ENCODE measurements around the gene KRT28.
"Not testable (repeated sequence)": the region's sequence is repeated elsewhere in the genome, so short reads cannot be mapped to it uniquely, and the experiment has no call there.

The KRT28 gene

DNA sequence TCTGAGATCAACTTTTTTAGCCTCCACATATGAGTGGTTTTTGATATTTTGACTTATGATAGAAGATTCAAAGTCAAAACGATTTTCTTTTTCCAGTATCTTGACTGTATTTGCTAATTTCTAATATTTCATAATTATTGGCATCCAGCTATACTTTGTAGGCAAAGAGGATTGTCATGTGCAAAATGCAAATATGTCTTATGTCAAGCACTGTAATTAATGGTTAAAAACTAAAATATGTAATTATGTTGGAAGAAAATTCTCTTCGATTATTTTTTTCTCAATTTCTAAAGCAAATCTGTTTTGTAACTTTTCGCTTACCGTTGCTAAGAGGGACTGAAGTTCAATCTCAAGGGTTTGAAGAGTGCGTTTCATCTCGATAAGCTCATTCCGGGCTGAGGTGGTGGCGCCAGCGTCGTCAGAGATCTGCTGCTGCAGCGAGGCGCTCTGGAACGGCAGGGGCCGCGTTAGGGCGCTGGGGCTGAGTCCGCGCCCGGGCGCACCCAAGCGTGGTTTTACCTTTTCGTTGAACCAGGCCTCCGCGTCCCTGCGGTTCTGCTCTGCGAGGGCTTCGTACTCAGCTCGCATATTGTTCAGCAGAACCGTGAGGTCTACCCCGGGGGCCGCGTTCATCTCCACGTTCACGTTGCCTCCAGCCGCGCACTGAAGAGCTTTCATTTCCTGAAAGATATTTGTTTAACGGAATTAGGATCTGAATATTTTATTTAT is 20.4 kb downstream of the KRT28 start:
- DNase-seq (ENCODE audit: low read depth in 1 of 2, low spot score in 1 of 2) = no peak

DNA sequence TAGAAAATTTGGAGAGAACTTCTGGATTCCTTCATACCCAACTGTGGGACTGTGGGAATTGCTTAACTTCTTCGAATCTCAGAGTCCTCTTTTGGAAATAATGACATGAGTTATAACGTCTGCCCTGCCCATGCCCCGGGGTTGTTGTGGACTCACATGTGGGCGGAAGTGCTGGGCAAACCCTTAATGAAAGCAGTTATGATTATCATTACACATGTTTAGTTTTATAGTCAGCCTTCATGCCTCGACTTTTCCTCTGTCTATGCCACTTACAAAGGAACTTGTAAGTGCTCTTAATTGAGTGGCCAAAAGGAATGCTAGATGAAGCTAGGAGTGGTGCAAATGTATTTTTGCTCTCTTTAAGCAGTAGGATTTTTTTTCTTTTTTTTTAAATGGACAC is 21.3 kb downstream of the KRT28 start:
- DNase-seq (ENCODE audit: low read depth in 1 of 2, low spot score in 1 of 2) = no peak

DNA sequence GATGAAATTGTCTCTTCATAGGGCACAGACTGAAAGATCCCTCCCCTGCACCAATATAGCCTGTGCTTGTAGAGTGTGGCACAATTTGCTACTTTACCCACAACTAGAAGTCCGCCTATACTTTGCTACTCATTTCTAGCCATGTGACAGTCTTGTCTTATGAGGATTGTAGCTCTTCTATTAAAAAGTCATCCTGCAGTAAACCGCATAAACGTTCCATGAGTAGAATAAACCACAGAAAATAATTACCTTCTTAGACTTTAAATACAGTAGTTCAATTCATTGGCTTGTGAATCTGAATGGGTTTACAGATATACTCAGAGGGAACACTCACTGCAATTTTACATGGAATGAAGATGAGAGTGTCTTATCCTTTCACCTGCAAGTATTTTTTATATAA is 21.8 kb downstream of the KRT28 start:
- no peak for DNase-seq (ENCODE audit: low read depth in 1 of 2, low spot score in 1 of 2)

DNA sequence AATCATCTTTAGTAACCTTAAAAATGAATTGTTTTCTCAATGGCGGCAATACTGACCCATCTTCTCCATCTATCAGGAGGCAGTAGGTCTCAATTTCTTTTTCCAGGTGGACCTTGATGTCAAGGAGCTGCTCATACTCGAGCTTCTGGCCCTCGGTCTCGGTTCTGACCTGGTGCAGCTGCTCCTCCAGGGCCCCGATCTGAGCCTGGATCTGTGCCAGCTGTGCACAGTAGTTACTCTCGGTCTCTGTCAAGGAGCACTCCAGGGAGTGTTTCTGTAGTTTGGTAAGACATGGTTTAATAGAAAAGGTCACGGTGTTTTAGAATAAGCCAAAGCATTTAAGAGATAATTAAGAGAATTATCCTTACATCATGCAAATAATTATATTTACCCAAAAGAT is 22.3 kb downstream of the KRT28 start:
- no peak for DNase-seq (ENCODE audit: low read depth in 1 of 2, low spot score in 1 of 2)

DNA sequence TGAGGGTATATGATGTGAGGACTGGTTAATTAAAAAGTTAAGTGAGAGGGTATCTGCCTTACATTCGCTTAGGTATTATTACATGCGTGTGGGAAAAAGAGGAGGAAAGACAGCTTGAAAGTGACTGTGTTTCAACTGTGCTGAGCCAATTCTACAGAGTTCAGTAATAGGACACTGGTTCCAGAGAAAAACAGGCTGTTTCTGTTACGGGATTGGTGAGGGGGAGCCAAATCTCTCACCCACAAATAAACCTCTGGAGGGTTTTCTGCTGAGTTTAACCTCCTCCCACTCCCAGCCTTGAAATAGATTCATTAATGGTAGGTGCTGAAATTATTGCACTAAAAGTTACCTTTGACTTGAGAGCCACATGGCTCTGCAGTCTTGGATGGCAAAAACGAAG is 23.8 kb downstream of the KRT28 start:
- no peak for DNase-seq (ENCODE audit: low read depth in 1 of 2, low spot score in 1 of 2)

DNA sequence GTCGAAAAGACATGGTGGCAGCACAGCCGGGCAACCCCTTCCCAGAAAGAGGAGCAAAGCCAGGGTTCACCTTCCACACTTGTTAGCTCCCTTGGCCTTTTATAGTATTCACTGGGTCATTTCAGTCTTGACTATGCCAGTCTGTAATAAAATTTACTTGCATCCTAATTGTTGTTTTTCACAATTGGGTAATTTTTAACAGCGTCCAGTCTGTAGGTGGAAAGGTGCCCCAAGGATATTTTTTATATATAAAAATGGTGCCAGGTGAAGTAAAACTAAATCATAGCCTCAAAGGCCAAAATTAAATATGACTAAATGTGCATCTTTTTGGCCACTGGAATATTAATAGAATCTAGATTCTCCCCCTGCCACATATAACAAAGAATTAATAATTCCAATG is 27.7 kb downstream of the KRT28 start, which contains the start of gene KRT26:
Gene KRT26 (minus strand): TSS at position 101 of the 400 bp plus-strand sequence. CDS start 88 bp downstream, at position 13.
- no peak for DNase-seq (ENCODE audit: low read depth in 1 of 2, low spot score in 1 of 2)

DNA sequence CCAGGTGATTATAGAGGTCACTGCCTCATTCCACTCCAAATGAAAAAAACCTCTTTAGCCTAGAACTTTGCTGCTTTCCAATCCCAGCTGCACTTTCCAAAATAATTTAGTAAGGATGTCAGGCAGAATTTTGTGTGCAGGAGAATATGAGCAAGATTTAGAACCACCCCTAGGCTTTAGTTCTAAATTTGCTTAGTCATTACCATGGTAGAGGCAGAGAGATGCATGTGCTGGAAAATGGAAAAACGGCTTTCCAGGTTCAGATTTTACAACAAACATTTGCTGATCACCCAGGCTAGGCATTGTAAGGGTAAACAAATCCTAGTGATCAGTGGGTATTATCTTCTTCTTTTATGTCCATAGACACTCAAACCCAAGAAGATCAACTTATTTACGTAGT is 34.1 kb downstream of the KRT28 start:
- DNase-seq (ENCODE audit: low read depth in 1 of 2, low spot score in 1 of 2) = no peak

DNA sequence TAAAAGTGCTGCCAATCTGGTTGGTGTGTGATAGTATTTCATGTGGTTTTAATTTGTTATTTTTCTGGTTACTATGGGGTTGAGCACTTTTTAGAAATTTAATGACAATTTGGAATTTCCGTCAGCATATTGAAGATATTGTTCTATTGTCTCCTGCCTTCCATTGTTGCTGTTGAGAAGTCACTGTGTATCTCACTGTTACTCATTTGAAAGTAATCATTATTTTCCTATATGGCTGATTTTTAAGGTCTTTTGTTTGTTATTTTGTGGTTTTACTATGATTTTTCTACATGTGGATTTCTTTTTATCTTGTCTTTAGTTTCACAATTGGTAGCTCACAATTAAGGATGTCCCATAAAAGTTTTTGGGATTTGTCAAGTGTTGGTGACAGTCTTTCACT is 36.0 kb downstream of the KRT28 start:
- no peak for DNase-seq (ENCODE audit: low read depth in 1 of 2, low spot score in 1 of 2)

DNA sequence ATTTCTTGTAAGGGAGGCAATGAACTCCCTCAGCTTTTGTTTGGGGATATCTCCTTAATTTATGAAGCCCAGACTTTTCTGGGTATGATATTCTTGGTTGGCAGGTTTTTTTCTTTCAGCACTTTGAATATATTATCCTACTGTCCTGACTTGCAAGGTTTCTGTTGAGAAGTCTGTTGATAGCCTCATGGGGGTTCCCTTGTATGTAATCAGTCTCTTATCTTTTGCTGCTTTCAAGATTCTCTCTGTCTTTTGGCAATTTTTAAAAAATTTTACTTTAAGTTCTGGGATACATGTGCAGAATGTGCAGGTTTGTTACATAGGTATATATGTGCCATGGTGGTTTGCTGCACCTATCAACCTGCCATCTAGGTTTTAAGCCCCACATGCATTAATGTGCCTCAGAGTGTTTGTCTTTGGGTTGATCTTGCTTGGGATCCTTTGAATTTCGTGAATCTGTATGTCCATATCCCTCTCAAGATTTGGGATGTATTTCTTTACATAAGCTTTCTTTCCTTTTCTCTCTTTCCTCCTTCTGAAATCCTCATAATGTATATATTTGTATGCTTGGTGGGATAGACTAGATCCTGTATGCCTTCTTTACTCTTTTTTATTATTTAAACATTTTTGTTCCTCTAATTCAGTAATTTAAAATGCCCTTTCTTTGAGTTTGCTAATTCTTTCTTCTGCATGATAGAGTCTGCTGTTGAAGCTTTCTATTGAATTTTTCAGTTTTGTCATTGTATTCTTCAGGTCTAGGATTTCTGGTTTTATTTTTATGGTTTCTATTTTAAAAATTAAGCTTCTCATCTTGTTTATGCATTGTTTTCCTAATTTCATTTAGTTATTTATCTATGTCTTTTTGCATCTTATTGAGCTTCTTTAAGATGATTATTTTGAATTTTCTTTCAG is 39.4 kb downstream of the KRT28 start:
- DNase-seq (ENCODE audit: low read depth in 1 of 2, low spot score in 1 of 2) = no peak

DNA sequence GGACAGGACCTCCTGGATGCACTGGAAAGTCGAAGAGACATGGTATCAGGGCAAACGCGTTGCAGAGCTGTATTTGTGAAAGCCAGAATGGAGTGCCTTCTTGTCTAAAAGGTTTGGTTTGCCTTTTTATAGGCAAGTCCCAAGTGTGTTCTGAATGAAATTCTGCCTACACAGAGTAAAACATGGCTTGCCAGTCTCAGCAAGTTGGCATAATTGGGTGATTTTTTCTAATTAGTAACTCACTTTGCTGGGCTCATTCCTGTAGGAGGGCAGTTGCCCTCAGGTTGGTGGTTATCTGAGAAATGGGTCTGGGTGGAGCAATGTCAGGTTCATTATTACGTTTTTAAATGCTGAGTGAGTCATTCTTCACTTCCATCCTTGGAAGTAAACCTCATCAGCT is 44.5 kb downstream of the KRT28 start, which contains the start of gene KRT25:
Gene KRT25 (minus strand): TSS at position 101 of the 400 bp plus-strand sequence. CDS start 60 bp downstream, at position 41.
- DNase-seq (ENCODE audit: low read depth in 1 of 2, low spot score in 1 of 2) = no peak

DNA sequence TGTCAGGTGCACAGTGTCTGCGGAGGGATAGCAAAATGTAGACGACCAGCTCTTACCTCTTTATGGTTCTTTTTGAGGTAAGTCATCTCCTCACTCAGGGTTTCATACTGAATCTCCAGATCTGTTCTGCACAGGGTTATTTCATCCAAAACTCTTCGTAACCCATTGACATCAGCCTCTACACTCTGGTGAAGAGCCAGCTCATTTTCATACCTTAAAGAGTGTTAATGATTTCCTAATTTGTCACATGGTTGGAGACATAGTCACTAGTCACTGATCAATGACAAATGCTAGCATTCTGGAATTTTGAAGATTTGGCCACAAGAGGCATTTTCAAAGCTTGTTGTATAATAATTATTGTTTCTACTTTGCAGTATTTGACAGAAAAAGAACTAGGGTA is 46.0 kb downstream of the KRT28 start:
- DNase-seq (ENCODE audit: low read depth in 1 of 2, low spot score in 1 of 2) = no peak

DNA sequence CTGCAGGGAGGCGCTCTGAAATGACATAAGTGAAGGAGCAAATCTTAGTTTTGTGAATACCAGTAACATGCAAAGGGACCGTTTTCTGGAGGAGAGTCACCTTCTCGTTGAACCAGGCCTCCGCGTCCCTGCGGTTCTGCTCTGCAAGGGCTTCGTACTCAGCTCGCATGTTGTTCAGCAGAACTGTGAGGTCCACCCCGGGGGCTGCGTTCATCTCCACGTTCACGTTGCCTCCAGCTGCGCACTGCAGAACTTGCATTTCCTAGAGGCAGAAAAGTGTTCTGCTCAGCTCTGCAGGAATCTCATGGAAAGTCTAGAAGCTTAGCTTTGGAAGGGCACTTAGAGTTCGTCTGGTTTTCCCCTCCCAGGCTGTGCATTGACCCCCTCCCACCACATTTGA is 48.7 kb downstream of the KRT28 start:
- DNase-seq (ENCODE audit: low read depth in 1 of 2, low spot score in 1 of 2) = no peak

DNA sequence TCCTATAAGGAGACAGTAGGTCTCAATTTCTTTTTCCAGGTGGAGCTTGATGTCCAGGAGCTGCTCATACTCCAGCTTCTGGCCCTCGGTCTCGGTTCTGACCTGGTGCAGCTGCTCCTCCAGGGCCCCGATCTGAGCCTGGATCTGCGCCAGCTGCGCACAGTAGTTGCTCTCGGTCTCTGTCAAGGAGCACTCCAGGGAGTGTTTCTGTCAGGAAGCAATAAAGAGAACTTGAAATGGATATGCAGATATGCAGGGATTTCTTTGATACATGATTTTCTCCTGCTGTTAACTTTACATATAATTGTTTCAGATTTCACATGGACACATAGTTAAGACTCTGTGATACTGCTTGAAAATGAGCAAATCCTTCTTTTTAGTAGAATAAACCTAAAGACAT is 49.4 kb downstream of the KRT28 start:
- no peak for DNase-seq (ENCODE audit: low read depth in 1 of 2, low spot score in 1 of 2)

DNA sequence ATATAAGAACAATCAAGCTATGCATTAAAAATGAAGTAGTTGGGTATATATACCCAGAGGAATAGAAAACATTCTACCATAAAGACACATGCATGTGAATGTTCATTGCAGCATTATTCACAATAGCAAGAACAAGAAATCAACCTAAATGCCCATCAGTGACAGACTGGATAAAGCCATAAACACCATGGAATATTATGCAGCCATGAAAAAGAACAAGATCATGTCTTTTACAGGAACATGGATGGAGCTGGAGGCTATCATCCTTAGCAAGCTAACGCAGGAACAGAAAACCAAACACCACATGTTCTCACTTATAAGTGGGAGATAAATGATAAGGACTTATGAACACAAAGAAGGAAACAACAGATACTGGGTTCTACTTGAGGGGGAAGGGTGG is 51.1 kb downstream of the KRT28 start:
- not testable (repeated sequence) for DNase-seq (ENCODE audit: low read depth in 1 of 2, low spot score in 1 of 2)

Data from activated CD4-positive, alpha-beta T cell treated with anti-CD3 and anti-CD28 coated beads, Interleukin-2, amount 50 U/mL, for 24 hours (primary cell).